ENCODE measurements around the gene SLC9A7.
A peak's percentile ranks its signal among the peaks of the same experiment; 100 is the strongest.

DNA sequence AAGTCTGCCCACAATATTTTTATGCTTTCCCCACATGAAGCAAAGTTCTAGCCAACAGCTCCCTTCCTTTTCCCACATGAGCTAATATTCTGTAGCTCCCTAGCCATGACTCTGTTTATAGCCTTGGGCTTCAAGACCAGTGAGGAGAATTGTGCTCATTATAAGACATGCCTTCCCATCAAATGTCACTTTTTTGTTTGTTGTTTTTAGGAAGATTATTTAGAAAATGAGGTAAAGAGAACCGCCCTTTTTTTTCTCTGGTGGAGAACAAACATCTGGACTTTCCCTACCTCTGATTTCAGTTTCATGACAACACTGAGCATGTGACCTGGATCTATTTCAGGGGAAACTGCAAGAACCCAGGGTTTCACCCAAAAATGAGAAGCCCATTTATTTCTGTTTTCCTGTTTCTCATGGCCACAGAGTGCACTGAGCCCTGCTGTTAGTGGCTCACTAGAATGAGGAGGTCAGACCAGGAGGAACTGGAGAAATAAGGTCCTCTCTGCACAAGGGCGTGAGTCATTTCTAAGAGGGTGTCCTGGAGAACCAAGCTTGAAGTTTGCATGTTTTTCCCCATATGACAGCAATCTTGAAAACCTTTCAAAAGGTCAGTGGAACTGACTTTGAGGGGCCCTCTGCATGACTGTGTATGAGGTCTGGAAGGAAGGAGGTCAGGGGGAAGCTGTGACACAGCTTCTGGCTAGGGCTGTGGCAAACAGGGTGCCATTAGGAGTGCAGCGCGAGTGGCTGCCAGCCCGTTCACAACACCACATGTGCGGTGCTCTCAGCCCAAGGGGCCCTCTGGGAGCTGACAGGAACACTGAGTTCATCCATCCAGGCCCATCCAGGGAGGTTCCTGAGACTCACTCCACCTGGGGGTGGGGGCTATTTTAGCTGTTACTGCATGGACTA lies 130.2 kb downstream of the SLC9A7 start:
- TF ChIP-seq POLR2A (IDR thresholded peaks at IDR 0.05) (no peak), CTCF (IDR thresholded peaks at IDR 0.05) (no peak), POLR2AphosphoS5 (IDR thresholded peaks at IDR 0.05) (peak in 1 of 3 donors; percentile 31)
